Activated CD4-positive, alpha-beta T cell treated with anti-CD3 and anti-CD28 coated beads for 36 hours (primary cell): Measurements from ENCODE around the gene MAMDC2. TPM values are rescaled to one million over a fixed set of nuclear protein-coding genes. Genes with fewer than 3 reads are reported as not detected.
A peak's percentile ranks its signal among the peaks of the same experiment; 100 is the strongest.
"Not testable (repeated sequence)": the region's sequence is repeated elsewhere in the genome, so short reads cannot be mapped to it uniquely, and the experiment has no call there.

ENCODE experiments used
- ATAC-seq: fragments of 200-7000 bp; cut with Tn5 transposase; one replicate; pipeline ENCODE4 v1.10.0; 2021; ENCODE audit warnings: mild to moderate bottlenecking, moderate library complexity
- CTCF ChIA-PET: fragments of 350-600 bp; sonication (Branson Sonifier 250); formaldehyde crosslinking; loops from one replicate; lab custom pipeline; 2021; ENCODE audit warnings: antibody characterized with exemption; lab: Charles Lee
- POLR2A ChIA-PET: fragments of 350-600 bp; sonication (Branson Sonifier 250); formaldehyde crosslinking; loops from one replicate; lab custom pipeline; 2021; ENCODE audit warnings: antibody characterized with exemption, inconsistent platforms; lab: Charles Lee
- DNase-seq: peaks from one replicate; pipeline ENCODE4 v3.0.0-alpha.2; 2020
- H3K27ac Mint-ChIP-seq: one replicate; pipeline ENCODE4 v1.8.0; 2021; ENCODE audit warnings: mixed read lengths
- H3K27me3 Mint-ChIP-seq: one replicate; pipeline ENCODE4 v1.8.0; 2021; ENCODE audit warnings: mixed read lengths
- H3K36me3 Mint-ChIP-seq: one replicate; pipeline ENCODE4 v1.8.0; 2021; ENCODE audit warnings: low read depth, mixed read lengths
- H3K4me1 Mint-ChIP-seq: one replicate; pipeline ENCODE4 v1.8.0; 2021; ENCODE audit warnings: mixed read lengths
- H3K4me3 Mint-ChIP-seq: one replicate; pipeline ENCODE4 v1.8.0; 2021; ENCODE audit warnings: mild to moderate bottlenecking, moderate library complexity, mixed read lengths
- H3K9me3 Mint-ChIP-seq: one replicate; pipeline ENCODE4 v1.8.0; 2021; ENCODE audit warnings: low read depth, mixed read lengths
- intact Hi-C, 2 experiments: fragments of 100-400 bp; cut with DNase I in 1 of 2; cut with micrococcal nuclease in 1 of 2; formaldehyde crosslinking; loops; one replicate each; pipeline versions ENCODE4 v1.14.2 to v1.15.1; 2022 to 2024; cut with DNase I, micrococcal nuclease
- total RNA-seq, 2 experiments: library from RNA; stranded (reverse); gene quantifications; one replicate each; pipeline ENCODE4 v1.2.3, GENCODE V29; 2021

The MAMDC2 gene
- total RNA-seq, 2 experiments from 2014 or later, result not detected

GRCh38 chr9:70038171-70038621, 5.5 kb upstream of the MAMDC2 start:
- intact Hi-C loops, DNase-seq, H3K27ac Mint-ChIP-seq, H3K4me1 Mint-ChIP-seq, POLR2A ChIA-PET, H3K9me3 Mint-ChIP-seq, H3K36me3 Mint-ChIP-seq, ATAC-seq, H3K4me3 Mint-ChIP-seq: not testable (repeated sequence)
- CTCF ChIA-PET, result interaction anchor here (0.7 kb wide), 1 partner anchor 883 kb away, joined by 5 read pairs; no protein-coding TSS in a partner anchor
- H3K27me3 Mint-ChIP-seq, result peaks cover 11% of the 10 kb centered on the region

GRCh38 chr9:70040376-70040903, 3.2 kb upstream of the MAMDC2 start:
- Mint-ChIP-seq H3K36me3 (peaks cover 3% of the 10 kb centered on the region), H3K27ac (no peak overlapping the region), H3K4me1 (peaks cover 8% of the 10 kb centered on the region), H3K4me3 (no peak overlapping the region), H3K9me3 (peaks cover 4% of the 10 kb centered on the region), H3K27me3 (peaks cover 27% of the 10 kb centered on the region)
- ATAC-seq, result no peak
- no peak for DNase-seq
- intact Hi-C loops, result no loop called here
- ChIA-PET POLR2A (no interaction called here), CTCF (no interaction called here)

GRCh38 chr9:70042461-70043215, 1.0 kb upstream of the MAMDC2 start:
- POLR2A ChIA-PET, result no interaction called here

GRCh38 chr9:70043285-70043684, 363 bp upstream of the MAMDC2 start:
- H3K4me1 Mint-ChIP-seq, result peaks cover 8% of the 10 kb centered on the region

More at GRCh38 chr9:70042461-70043215, 1.0 kb upstream of the MAMDC2 start:
- intact Hi-C loops, result no loop called here
- Mint-ChIP-seq H3K4me3 (no peak overlapping the region), H3K36me3 (peaks cover 3% of the 10 kb centered on the region), H3K27ac (no peak overlapping the region), H3K4me1 (peaks cover 8% of the 10 kb centered on the region), H3K27me3 (peaks cover 36% of the 10 kb centered on the region), H3K9me3 (peaks cover 4% of the 10 kb centered on the region)
- CTCF ChIA-PET, result interaction anchor here (0.7 to 1.1 kb wide), 2 partner anchors 13 to 397 kb away, joined by 3 read pairs; no protein-coding TSS in a partner anchor
- ATAC-seq, result no peak
- no peak for DNase-seq

GRCh38 chr9:70044490-70045307, 1.1 kb downstream of the MAMDC2 start:
- Mint-ChIP-seq H3K4me3 (no peak overlapping the region), H3K4me1 (peaks cover 8% of the 10 kb centered on the region), H3K36me3 (no peaks in the 10 kb centered on the region), H3K27ac (no peak overlapping the region), H3K9me3 (no peaks in the 10 kb centered on the region), H3K27me3 (peaks cover 40% of the 10 kb centered on the region)
- POLR2A ChIA-PET, result no interaction called here
- peak; percentile 31 for DNase-seq
- intact Hi-C loops, result no loop called here
- CTCF ChIA-PET, result interaction anchor here (0.5 to 0.7 kb wide), 3 partner anchors 12 to 88 kb away, joined by 3 read pairs; no protein-coding TSS in a partner anchor
- no peak for ATAC-seq

More at GRCh38 chr9:70043285-70043684, 363 bp upstream of the MAMDC2 start:
- ChIA-PET POLR2A (no interaction called here), CTCF (interaction anchor here (0.7 kb wide), 1 partner anchor 398 kb away, joined by 3 read pairs; no protein-coding TSS in a partner anchor)
- intact Hi-C loops, result no loop called here
- Mint-ChIP-seq H3K27ac (no peak overlapping the region), H3K27me3 (peaks cover 36% of the 10 kb centered on the region), H3K9me3 (peaks cover under 1% of the 10 kb centered on the region), H3K4me3 (no peak overlapping the region), H3K36me3 (peaks cover under 1% of the 10 kb centered on the region)
- ATAC-seq, result no peak
- DNase-seq, result no peak

- Mint-ChIP-seq H3K36me3 (no peaks in the 10 kb centered on the region), H3K9me3 (no peaks in the 10 kb centered on the region), H3K4me1 (peaks cover 8% of the 10 kb centered on the region), H3K4me3 (no peak overlapping the region), H3K27me3 (peaks cover 40% of the 10 kb centered on the region), H3K27ac (no peak overlapping the region)
- no peak for ATAC-seq
- ChIA-PET POLR2A (no interaction called here), CTCF (no interaction called here)
- DNase-seq, result no peak
- intact Hi-C loops, result no loop called here
These were observed 1.8 kb downstream of the MAMDC2 start for GRCh38 chr9:70045452-70045851.

- Mint-ChIP-seq H3K27ac (no peak overlapping the region), H3K27me3 (peaks cover 40% of the 10 kb centered on the region), H3K4me3 (no peak overlapping the region), H3K36me3 (no peaks in the 10 kb centered on the region), H3K4me1 (peaks cover 8% of the 10 kb centered on the region), H3K9me3 (no peaks in the 10 kb centered on the region)
- intact Hi-C loops, result no loop called here
- ChIA-PET CTCF (interaction anchor here (0.7 kb wide), 1 partner anchor 183 kb away, joined by 4 read pairs; no protein-coding TSS in a partner anchor), POLR2A (no interaction called here)
- no peak for ATAC-seq
- DNase-seq, result no peak
These were observed 2.8 kb downstream of the MAMDC2 start for GRCh38 chr9:70046274-70047070.

GRCh38 chr9:70049236-70049635, 5.6 kb downstream of the MAMDC2 start:
- ChIA-PET POLR2A (no interaction called here), CTCF (no interaction called here)
- ATAC-seq (no peak), DNase-seq (no peak)
- Mint-ChIP-seq H3K9me3 (no peaks in the 10 kb centered on the region), H3K27me3 (peaks cover 34% of the 10 kb centered on the region), H3K36me3 (no peaks in the 10 kb centered on the region), H3K4me1 (peaks cover 4% of the 10 kb centered on the region), H3K4me3 (no peak overlapping the region), H3K27ac (no peak overlapping the region)
- intact Hi-C loops, result loop anchor here in 1 of 2 experiments (1.0 kb wide), 1 partner anchor 12 kb away; no protein-coding TSS in a partner anchor

- no peak overlapping the region for H3K4me3 Mint-ChIP-seq
- H3K27ac Mint-ChIP-seq, result no peak overlapping the region
- intact Hi-C loops, result loop anchor here in 1 of 2 experiments (1.0 kb wide), 1 partner anchor 12 kb away; no protein-coding TSS in a partner anchor
- H3K36me3 Mint-ChIP-seq, result no peaks in the 10 kb centered on the region
- no peaks in the 10 kb centered on the region for H3K4me1 Mint-ChIP-seq
- DNase-seq (no peak), ATAC-seq (no peak)
- H3K9me3 Mint-ChIP-seq, result no peaks in the 10 kb centered on the region
- CTCF ChIA-PET, result no interaction called here
- POLR2A ChIA-PET, result no interaction called here
- H3K27me3 Mint-ChIP-seq, result peaks cover 30% of the 10 kb centered on the region
These were observed 6.1 kb downstream of the MAMDC2 start for GRCh38 chr9:70049672-70050271.

GRCh38 chr9:70052768-70053167, 9.1 kb downstream of the MAMDC2 start:
- DNase-seq (no peak), ATAC-seq (no peak)
- H3K27ac Mint-ChIP-seq, result no peak overlapping the region
- no peaks in the 10 kb centered on the region for H3K4me1 Mint-ChIP-seq
- intact Hi-C loops, result no loop called here
- H3K9me3 Mint-ChIP-seq, result no peaks in the 10 kb centered on the region
- ChIA-PET POLR2A (no interaction called here), CTCF (no interaction called here)
- no peaks in the 10 kb centered on the region for H3K36me3 Mint-ChIP-seq
- peaks cover 14% of the 10 kb centered on the region for H3K27me3 Mint-ChIP-seq
- no peak overlapping the region for H3K4me3 Mint-ChIP-seq
